Upper lobe of right lung (tissue), 1 donor: ENCODE data around the gene LTO1. TPM values are rescaled to one million over a fixed set of nuclear protein-coding genes. Genes with fewer than 3 reads are reported as not detected.

Experiments
- ATAC-seq: fragments of 200-7000 bp; cut with Tn5 transposase; one replicate; pipeline ENCODE4 v1.9.1; 2020; ENCODE audit warnings: mild to moderate bottlenecking, moderate library complexity
- DNase-seq: peaks from one replicate; pipeline ENCODE4 v3.0.0-alpha.2; 2020
- H3K27ac ChIP-seq: fragments of 200-600 bp; one replicate; pipeline ENCODE4 v1.8.0; 2022
- H3K27me3 ChIP-seq: fragments of 200-600 bp; one replicate; pipeline ENCODE4 v1.8.0; 2022; ENCODE audit warnings: mild to moderate bottlenecking
- H3K36me3 ChIP-seq: fragments of 200-600 bp; one replicate; pipeline ENCODE4 v1.8.0; 2022
- H3K4me1 ChIP-seq: fragments of 200-600 bp; one replicate; pipeline ENCODE4 v1.8.0; 2022
- H3K4me3 ChIP-seq: fragments of 200-600 bp; one replicate; pipeline ENCODE4 v1.8.0; 2022; ENCODE audit warnings: mild to moderate bottlenecking
- H3K9me3 ChIP-seq: fragments of 200-600 bp; one replicate; pipeline ENCODE4 v1.8.0; 2022
- CTCF ChIP-seq: fragments of 200-600 bp; IDR thresholded peaks from one replicate; pipeline ENCODE4 v1.8.0; 2022; ENCODE audit warnings: antibody characterized with exemption
- intact Hi-C: fragments of 100-400 bp; cut with DNase I; formaldehyde crosslinking; loops from one replicate; pipeline ENCODE4 v1.11.0; 2022
- total RNA-seq: library from RNA; stranded (reverse); fragmentation: NEBNext Ultra II Directional; extraction: Animal tissue kit (Norgen Biotek cat#: 25700); gene quantifications from one replicate; pipeline ENCODE4 v1.2.1, GENCODE V29; 2021
- donor health status: DM: no; HTN: yes; CAD: no; lungs with severe emphysema.

The LTO1 gene
- total RNA-seq, 1 donor from 2014 or later: 25.7 TPM

DNA sequence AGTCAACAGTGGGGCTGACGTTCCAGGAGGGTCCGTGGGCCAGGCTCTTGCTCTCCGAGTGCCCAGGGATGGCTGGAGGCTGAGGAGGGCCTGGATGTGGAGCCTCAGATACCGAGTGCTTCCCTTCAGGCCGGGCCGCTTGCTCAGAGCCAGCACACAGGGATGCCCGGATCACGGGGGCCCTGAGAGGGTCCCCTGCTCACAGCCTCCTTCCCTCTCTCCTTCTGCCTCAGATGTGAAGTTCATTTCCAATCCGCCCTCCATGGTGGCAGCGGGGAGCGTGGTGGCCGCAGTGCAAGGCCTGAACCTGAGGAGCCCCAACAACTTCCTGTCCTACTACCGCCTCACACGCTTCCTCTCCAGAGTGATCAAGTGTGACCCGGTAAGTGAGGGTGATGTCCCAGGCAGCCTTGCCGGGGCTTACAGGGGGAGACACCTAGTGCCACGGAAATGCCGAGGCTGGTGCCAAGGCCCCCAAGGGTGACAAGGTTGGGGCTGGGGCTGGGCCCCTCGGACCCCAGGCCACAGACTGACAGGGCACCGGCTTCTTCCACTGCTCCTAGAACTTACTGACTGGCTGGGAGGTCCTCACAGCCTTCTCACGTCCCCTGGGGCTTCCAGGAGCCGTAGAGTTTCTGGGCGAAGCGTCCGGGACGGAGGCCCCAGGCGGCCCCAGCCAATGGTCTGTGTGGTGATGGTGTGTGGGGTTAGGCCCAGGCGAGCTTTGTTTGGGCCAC is 27.2 kb downstream of the LTO1 start:
- no peak for TF ChIP-seq CTCF
- intact Hi-C loops: loop anchor here (5.0 kb wide), 1 partner anchor 546 kb away; no protein-coding TSS in a partner anchor
- H3K27ac ChIP-seq: no peak overlapping the region
- no peak overlapping the region for H3K4me3 ChIP-seq
- H3K27me3 ChIP-seq: no peaks in the 10 kb centered on the region
- no peak for ATAC-seq
- H3K4me1 ChIP-seq: peaks cover 15% of the 10 kb centered on the region
- peak; percentile 59 for DNase-seq
- no peaks in the 10 kb centered on the region for H3K9me3 ChIP-seq
- peaks cover 64% of the 10 kb centered on the region for H3K36me3 ChIP-seq

- no peaks in the 10 kb centered on the region for H3K9me3 ChIP-seq
- H3K36me3 ChIP-seq: peaks cover 60% of the 10 kb centered on the region
- no peaks in the 10 kb centered on the region for H3K27me3 ChIP-seq
- no peak for ATAC-seq
- intact Hi-C loops: loop anchor here (5.0 kb wide), 1 partner anchor 545 kb away; no protein-coding TSS in a partner anchor
- DNase-seq: peak; percentile 56
- no peak for TF ChIP-seq CTCF
- no peak overlapping the region for H3K27ac ChIP-seq
- H3K4me1 ChIP-seq: peaks cover 15% of the 10 kb centered on the region
- no peak overlapping the region for H3K4me3 ChIP-seq
Observed at GRCh38 chr11:69647390-69647748, 27.8 kb downstream of the LTO1 start.

- Histone ChIP-seq H3K9me3 (no peaks in the 10 kb centered on the region), H3K27me3 (no peaks in the 10 kb centered on the region), H3K36me3 (peaks cover 53% of the 10 kb centered on the region), H3K4me3 (no peak overlapping the region), H3K4me1 (peaks cover 15% of the 10 kb centered on the region), H3K27ac (no peak overlapping the region)
- DNase-seq: peak; percentile 60
- ATAC-seq: no peak
- intact Hi-C loops: loop anchor here (5.0 kb wide), 1 partner anchor 544 kb away; no protein-coding TSS in a partner anchor
- no peak for TF ChIP-seq CTCF
Observed at GRCh38 chr11:69646493-69647389, 28.4 kb downstream of the LTO1 start.

- no peak overlapping the region for H3K27ac ChIP-seq
- intact Hi-C loops: loop anchor here (5.0 kb wide), 1 partner anchor 544 kb away; no protein-coding TSS in a partner anchor
Observed at GRCh38 chr11:69645801-69646492, 29.2 kb downstream of the LTO1 start.

More at GRCh38 chr11:69645801-69646492, 29.2 kb downstream of the LTO1 start:
- Histone ChIP-seq H3K4me3 (no peak overlapping the region), H3K27me3 (no peaks in the 10 kb centered on the region), H3K9me3 (no peaks in the 10 kb centered on the region), H3K36me3 (peaks cover 45% of the 10 kb centered on the region), H3K4me1 (peaks cover 18% of the 10 kb centered on the region)
- DNase-seq (peak; percentile 52), ATAC-seq (no peak)
- TF ChIP-seq CTCF: no peak
